Omental fat pad (tissue), 4 donors: ENCODE data around the gene INPP5A. TPM values are rescaled to one million over a fixed set of nuclear protein-coding genes. Genes with fewer than 3 reads are reported as not detected.

Experiments
- ATAC-seq: fragments of 150-250 bp; one replicate; pipeline ENCODE4 v1.9.1; 2016; ENCODE audit warnings: mild to moderate bottlenecking, moderate library complexity; ENCODE audit not compliant: low FRiP score
- DNase-seq: peaks from one replicate; pipeline ENCODE4 v3.0.0-alpha.2; 2019; ENCODE audit warnings: low spot score
- total RNA-seq, 4 donors: library from RNA; depleted of rRNA; stranded (reverse); fragments of >200 nt; gene quantifications; one replicate each; pipeline ENCODE4 v1.1.0, GENCODE V29; 2016
- TF ChIP-seq, protein P1 (sequence below), 3 donors: fragments of 450-650 bp; IDR thresholded peaks; one replicate each; pipeline ENCODE4 v1.5.1; 2016 to 2017; ENCODE audit warnings: antibody characterized with exemption in 3 of 3, mild to moderate bottlenecking in 3 of 3, moderate library complexity in 2 of 3

INPP5A gene
- total RNA-seq, 4 donors from 2014 or later: 34.1 to 49.3 (median 43.3) TPM

DNA sequence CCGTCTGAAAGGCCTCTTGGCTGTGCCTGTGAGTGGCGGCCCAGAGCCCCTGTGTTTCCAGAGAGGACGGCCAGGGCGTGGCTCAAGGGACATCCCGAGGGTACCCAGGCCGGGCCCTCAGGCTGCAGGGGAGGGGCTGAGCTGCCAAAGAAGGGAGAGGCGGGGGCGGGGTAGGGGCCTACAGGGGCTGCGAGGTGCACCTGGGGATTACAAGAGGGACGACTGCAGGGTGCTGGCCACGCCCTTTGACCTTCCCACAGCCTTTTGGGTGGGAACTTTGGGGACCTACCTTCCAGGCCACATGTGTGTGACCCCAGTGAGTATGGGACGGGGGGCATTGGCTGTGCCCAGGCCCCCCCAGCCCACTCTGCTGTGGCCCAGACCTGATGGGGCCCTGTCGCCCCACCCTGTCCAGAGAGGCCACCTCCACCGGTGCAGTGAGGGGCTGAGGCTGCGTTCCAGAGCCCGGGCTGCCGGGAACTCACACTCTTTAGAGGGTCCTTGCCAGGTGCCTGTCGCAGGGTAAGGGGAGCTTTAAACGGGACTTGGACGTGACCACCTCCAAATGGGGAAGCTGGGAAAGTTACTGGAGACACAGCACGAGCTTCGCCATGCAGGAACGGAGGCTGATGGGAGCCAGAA is 267.3 kb downstream of the INPP5A start:
- TF ChIP-seq, protein P1, sequence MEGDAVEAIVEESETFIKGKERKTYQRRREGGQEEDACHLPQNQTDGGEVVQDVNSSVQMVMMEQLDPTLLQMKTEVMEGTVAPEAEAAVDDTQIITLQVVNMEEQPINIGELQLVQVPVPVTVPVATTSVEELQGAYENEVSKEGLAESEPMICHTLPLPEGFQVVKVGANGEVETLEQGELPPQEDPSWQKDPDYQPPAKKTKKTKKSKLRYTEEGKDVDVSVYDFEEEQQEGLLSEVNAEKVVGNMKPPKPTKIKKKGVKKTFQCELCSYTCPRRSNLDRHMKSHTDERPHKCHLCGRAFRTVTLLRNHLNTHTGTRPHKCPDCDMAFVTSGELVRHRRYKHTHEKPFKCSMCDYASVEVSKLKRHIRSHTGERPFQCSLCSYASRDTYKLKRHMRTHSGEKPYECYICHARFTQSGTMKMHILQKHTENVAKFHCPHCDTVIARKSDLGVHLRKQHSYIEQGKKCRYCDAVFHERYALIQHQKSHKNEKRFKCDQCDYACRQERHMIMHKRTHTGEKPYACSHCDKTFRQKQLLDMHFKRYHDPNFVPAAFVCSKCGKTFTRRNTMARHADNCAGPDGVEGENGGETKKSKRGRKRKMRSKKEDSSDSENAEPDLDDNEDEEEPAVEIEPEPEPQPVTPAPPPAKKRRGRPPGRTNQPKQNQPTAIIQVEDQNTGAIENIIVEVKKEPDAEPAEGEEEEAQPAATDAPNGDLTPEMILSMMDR (IDR thresholded peaks at IDR 0.05): no peak
- ATAC-seq (no peak), DNase-seq (no peak)

DNA sequence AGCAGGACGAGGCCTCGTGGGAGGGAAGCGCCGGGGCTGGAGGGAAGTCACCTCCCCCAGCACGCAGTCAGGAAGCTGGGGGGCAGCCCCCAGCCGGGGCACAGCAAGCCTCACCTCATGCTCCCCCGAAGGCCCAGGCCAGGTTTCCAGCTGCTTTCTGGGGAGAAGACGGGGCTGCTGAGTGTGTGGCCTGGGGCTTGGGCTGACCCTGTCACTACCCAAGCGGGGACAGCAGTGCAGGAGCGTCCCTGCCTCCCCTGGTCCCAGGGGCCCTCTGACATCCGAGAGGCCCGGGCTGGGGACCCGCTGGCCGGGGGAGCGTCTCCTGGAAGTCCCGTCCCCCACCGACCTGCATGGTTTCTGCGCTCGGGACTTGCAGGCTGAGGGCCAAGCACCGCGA is 268.0 kb downstream of the INPP5A start:
- ATAC-seq (no peak), DNase-seq (no peak)
- TF ChIP-seq, protein P1 (IDR thresholded peaks at IDR 0.05): no peak

DNA sequence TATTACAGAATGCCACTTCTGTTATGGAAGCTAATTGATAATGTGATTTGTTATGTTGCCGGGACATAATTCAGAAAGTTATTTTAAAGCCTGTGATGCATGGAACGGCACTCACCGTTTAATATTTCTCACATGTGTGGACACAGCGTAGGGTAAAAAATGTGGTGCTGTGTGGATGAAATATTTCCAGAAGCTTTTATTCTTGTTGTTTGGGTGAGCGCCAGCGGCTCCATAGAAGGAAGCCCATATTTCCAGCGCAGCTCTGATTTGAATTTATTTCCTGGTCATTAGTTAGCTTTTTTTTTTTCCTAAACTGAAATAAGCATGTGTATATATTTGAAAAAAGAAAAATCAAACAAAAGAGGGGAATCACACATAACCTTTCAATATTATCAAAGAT is 268.5 kb downstream of the INPP5A start:
- no peak for DNase-seq
- TF ChIP-seq, protein P1 (IDR thresholded peaks at IDR 0.05): no peak
- ATAC-seq: no peak

DNA sequence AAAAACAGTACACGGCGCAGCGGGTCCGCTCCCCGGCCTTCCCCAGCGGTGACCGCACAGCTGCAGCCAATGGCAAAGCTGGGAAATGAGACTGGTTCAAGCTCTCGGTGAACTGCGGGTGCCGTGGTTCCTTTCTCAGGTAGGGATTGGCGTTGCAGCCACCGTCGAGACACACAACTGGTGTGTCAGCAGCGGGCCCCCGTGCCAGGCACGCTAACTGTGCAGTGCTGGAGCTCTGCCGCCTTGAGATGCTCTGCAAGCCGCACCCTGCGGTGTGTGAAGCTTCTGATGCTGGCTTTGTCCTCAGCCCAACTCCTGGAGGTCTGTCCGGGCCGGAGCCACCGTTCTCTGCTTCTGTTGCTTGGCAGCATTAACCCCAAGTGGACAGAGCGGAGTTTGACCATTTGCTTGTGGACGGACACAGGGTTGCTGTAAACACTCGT is 269.0 kb downstream of the INPP5A start:
- DNase-seq (no peak), ATAC-seq (no peak)
- TF ChIP-seq, protein P1 (IDR thresholded peaks at IDR 0.05): no peak

DNA sequence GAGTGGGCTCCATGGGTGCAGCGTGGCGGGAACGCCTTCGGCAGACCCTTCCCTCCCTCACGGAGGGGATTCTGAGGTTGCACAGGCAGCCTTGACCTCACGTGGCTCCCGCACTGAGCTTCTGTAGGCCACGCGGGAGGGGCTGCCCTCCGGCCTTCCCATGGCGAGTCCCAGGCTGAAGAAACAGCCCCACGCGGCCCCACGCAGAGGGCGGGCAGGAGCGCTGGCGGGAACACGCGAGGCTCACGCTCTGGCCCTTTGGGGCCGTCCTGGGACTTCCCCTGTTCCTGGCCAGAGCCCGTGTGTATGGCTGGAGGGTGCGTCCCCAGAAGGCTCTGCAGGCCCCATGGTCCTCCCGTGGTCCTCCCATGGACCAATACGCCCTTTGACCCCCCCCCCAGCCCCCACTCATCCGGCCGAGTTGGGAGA is 270.0 kb downstream of the INPP5A start:
- DNase-seq: no peak

DNA sequence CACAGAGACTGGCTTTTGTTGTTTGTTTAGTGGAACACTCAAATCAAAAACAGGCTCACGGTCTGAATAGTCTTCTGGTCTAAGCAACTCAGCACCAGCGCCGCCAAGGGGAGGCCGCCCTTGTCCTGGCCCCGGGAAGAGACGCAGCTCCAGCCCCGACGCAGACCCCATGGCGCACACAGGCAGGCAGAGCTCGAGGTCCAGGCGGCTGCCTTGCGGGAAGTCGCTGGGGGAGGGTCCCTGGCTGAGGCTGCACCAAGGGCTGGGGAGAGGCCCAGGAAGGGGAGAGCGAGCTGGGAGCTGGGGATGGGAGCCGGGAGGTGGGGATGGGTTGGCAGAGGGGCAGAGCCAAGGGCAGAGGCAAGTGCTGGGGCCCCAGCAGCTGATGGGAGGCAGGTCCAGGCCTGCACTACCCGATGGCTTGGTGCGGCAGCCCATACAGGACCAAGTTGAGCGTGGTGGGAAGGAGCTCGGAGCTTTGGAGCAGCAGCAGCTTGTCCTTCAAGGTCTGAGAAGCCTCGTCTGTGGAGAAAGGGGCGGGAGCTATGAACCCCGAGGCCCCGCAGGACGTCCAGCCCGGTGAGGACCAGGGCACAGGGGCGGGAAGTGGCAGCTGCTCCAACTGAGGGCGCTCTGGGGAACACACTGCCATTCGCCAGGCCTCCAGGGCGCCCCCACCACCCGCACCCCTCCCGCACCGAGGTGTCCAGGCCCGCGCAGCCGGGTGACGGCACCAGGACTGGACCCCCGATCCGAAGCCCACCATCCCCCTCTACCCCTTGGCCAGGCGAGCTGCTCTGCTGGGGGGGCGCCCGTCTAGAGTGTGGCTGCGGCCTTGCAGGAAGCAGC is 271.0 kb downstream of the INPP5A start:
- ATAC-seq (no peak), DNase-seq (no peak)
- TF ChIP-seq, protein P1 (IDR thresholded peaks at IDR 0.05): no peak

More for the DNA sequence above, 270.0 kb downstream of the INPP5A start:
- no peak for ATAC-seq
- TF ChIP-seq, protein P1 (IDR thresholded peaks at IDR 0.05): no peak
